Mesothelial cell of epicardium (in vitro differentiated cells): Measurements from ENCODE around the gene GRK3. TPM values are rescaled to one million over a fixed set of nuclear protein-coding genes. Genes with fewer than 3 reads are reported as not detected.

Source experiments
- DNase-seq, 2 experiments: peaks; one replicate each; pipeline ENCODE4 v3.0.0; 2021; ENCODE audit warnings: low spot score in 2 of 2; ENCODE audit not compliant: unreplicated experiment in 2 of 2
- H3K27ac Mint-ChIP-seq: 2 replicates; pipeline ENCODE4 v1.8.0; 2021; ENCODE audit warnings: mixed read lengths
- H3K27me3 Mint-ChIP-seq: 2 replicates; pipeline ENCODE4 v1.8.0; 2021; ENCODE audit warnings: low read depth, mixed read lengths
- H3K36me3 Mint-ChIP-seq: 2 replicates; pipeline ENCODE4 v1.8.0; 2021; ENCODE audit warnings: mixed read lengths
- H3K4me1 Mint-ChIP-seq: 2 replicates; pipeline ENCODE4 v1.8.0; 2021; ENCODE audit warnings: mixed read lengths
- H3K4me3 Mint-ChIP-seq: 2 replicates; pipeline ENCODE4 v1.8.0; 2021; ENCODE audit warnings: mild to moderate bottlenecking, moderate library complexity, mixed read lengths
- H3K9me3 Mint-ChIP-seq: 2 replicates; pipeline ENCODE4 v1.8.0; 2021; ENCODE audit warnings: mixed read lengths
- total RNA-seq: library from RNA; stranded (reverse); gene quantifications from 3 replicates; pipeline ENCODE4 v1.2.1, GENCODE V29; 2021
- TF ChIP-seq, protein P1 (sequence below): fragments of 200-600 bp; sonication (generic); IDR thresholded peaks from one replicate; pipeline ENCODE4 v1.5.0; 2021; ENCODE audit warnings: antibody characterized with exemption; ENCODE audit not compliant: unreplicated experiment

GRK3 gene
- total RNA-seq, 1 donor from 2014 or later = 13.8 TPM

DNA sequence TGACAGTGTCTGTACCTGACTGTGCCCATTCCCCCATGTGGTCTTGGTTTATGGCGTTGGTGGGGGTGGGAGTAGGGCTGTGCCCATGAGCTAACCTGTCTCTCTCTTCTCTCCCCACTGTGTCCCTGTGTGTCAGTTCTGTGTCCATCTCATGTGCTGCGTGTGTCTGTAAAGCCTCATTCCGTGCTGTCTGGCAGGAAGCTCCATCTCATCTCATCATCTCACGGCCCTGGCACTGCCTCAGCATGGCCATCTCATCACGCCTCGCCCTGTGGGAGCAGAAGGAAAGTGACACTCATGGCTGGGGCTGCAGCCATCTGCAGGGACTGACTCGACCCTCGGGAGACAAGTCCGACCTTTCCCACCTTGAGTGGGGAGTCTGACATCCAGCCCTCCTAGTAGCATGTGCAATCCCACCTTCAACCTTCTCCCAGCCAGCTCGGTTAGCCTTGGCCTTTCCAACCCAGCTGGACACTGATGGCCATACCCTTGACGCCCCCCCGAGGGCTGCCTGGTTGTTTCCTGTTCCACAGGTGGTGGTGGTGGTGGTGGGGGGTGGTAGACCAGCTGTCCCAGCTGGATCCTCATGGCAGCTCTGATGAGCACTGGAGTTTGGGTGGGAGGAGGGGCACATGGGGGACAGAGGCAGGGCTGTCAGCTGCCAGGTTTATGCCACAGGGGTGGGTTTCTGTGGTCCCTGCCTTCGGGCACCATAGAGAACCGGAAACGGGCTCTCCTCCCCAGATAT lies 196.5 kb downstream of the GRK3 start:
- peaks cover 4% of the 10 kb centered on the region for H3K9me3 Mint-ChIP-seq
- H3K27ac Mint-ChIP-seq = no peak overlapping the region
- DNase-seq = no peak
- H3K4me1 Mint-ChIP-seq = peaks cover 5% of the 10 kb centered on the region
- H3K27me3 Mint-ChIP-seq = peaks cover 5% of the 10 kb centered on the region
- H3K36me3 Mint-ChIP-seq = no peaks in the 10 kb centered on the region
- H3K4me3 Mint-ChIP-seq = no peak overlapping the region
- TF ChIP-seq, protein P1, sequence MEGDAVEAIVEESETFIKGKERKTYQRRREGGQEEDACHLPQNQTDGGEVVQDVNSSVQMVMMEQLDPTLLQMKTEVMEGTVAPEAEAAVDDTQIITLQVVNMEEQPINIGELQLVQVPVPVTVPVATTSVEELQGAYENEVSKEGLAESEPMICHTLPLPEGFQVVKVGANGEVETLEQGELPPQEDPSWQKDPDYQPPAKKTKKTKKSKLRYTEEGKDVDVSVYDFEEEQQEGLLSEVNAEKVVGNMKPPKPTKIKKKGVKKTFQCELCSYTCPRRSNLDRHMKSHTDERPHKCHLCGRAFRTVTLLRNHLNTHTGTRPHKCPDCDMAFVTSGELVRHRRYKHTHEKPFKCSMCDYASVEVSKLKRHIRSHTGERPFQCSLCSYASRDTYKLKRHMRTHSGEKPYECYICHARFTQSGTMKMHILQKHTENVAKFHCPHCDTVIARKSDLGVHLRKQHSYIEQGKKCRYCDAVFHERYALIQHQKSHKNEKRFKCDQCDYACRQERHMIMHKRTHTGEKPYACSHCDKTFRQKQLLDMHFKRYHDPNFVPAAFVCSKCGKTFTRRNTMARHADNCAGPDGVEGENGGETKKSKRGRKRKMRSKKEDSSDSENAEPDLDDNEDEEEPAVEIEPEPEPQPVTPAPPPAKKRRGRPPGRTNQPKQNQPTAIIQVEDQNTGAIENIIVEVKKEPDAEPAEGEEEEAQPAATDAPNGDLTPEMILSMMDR = no peak

DNA sequence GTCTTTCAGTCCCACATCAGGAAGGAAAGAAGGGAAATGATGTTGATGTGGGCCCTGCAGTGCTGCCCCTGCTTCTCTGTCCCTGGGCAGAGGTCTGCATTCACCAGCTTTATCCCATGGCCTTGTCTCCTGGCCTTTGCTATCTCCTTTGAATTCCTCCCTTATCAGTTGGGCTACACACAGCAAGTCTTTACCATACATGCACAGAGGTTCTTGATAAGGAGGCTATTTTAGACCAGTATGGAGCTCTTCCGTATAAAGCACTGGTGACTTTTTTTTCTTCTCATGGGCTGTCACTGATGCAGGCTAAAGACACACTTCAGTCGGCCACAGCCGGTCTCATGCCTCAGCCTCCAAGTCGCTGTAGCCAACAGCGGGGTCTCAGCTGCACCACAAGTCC lies 197.7 kb downstream of the GRK3 start:
- peaks cover 5% of the 10 kb centered on the region for H3K4me1 Mint-ChIP-seq
- H3K4me3 Mint-ChIP-seq = no peak overlapping the region
- peaks cover 3% of the 10 kb centered on the region for H3K36me3 Mint-ChIP-seq
- H3K9me3 Mint-ChIP-seq = peaks cover 14% of the 10 kb centered on the region
- no peak for DNase-seq
- TF ChIP-seq, protein P1 = no peak
- peaks cover 10% of the 10 kb centered on the region for H3K27me3 Mint-ChIP-seq
- peak overlapping the region; percentile 71 for H3K27ac Mint-ChIP-seq

GRCh38 chr22:25763239-25763777 lies 198.8 kb downstream of the GRK3 start:
- H3K4me1 Mint-ChIP-seq = peaks cover 5% of the 10 kb centered on the region
- H3K27ac Mint-ChIP-seq = no peak overlapping the region
- peaks cover 10% of the 10 kb centered on the region for H3K27me3 Mint-ChIP-seq
- H3K9me3 Mint-ChIP-seq = peaks cover 14% of the 10 kb centered on the region
- H3K36me3 Mint-ChIP-seq = peaks cover 3% of the 10 kb centered on the region
- DNase-seq = no peak
- TF ChIP-seq, protein P1 = no peak
- H3K4me3 Mint-ChIP-seq = no peak overlapping the region

DNA sequence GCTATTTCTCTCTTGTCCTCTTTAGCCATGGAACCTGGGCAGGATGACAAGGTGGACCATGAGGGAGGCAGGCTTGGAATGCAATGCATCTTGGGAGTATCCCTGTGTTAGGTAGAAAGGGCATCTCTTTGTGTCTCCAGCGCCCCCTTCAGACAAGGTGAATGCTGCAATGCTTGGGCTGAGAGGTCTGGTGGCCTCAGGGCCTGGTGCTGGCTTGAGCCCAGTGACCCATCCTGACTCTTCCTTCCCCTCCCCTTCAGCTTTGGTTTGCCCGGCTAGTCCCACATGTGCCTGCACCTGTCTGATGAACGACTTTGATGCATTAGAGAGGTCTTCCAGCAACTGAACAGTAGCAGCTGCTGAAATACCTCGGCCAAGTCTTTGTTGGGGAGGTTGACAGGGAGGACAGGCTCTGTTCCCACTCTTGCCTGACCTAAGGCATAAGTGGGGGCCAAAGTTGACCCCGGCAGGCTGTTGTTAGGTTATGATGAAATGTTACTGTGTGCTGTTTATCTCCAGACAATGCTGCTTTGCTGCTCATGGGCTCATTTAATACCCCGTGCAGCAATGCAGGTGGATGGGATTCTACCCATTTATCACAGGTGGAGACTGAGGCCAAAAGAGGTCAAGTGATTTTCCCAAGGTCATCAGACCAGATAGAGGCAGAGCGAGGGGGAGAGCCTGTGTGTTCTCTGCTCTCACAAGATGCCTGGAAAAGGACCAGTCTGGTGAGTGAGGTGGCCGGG lies 200.0 kb downstream of the GRK3 start:
- Mint-ChIP-seq H3K27ac (no peak overlapping the region), H3K36me3 (peaks cover 3% of the 10 kb centered on the region), H3K4me1 (peaks cover 5% of the 10 kb centered on the region), H3K27me3 (peaks cover 21% of the 10 kb centered on the region), H3K4me3 (no peak overlapping the region), H3K9me3 (peaks cover 14% of the 10 kb centered on the region)
- TF ChIP-seq, protein P1 = no peak
- DNase-seq = no peak

- Mint-ChIP-seq H3K4me3 (no peak overlapping the region), H3K4me1 (peaks cover 5% of the 10 kb centered on the region), H3K9me3 (peaks cover 14% of the 10 kb centered on the region), H3K27me3 (peaks cover 26% of the 10 kb centered on the region), H3K27ac (no peak overlapping the region), H3K36me3 (peaks cover 3% of the 10 kb centered on the region)
- TF ChIP-seq, protein P1 = no peak
- DNase-seq = no peak
These were observed 200.5 kb downstream of the GRK3 start for GRCh38 chr22:25765016-25765367.
